Measurements from ENCODE around the gene PLPP1.

- TF ChIP-seq CTCF (IDR thresholded peaks at IDR 0.05; ENCODE audit: low read length) (no peak), EZH2phosphoT487 (IDR thresholded peaks at IDR 0.05; ENCODE audit: low read length) (no peak)
Measured at GRCh38 chr5:55440188-55440646, 94.5 kb downstream of the PLPP1 start.
